GM21619 (cell line): ENCODE measurements around the gene EYA3.

Experiments used
- ATAC-seq: cut with Tn5 transposase; IDR thresholded peaks from one replicate; pipeline ENCODE4 v1.9.1; 2021; ENCODE audit not compliant: unreplicated experiment

The EYA3 gene

GRCh38 chr1:28073867-28074266, 14.5 kb downstream of the EYA3 start:
- ATAC-seq, result no peak

GRCh38 chr1:28071813-28072212, 16.6 kb downstream of the EYA3 start:
- no peak for ATAC-seq

- ATAC-seq, result no peak
Observed at GRCh38 chr1:28070725-28071593, 17.5 kb downstream of the EYA3 start.

GRCh38 chr1:28067523-28068090, 20.8 kb downstream of the EYA3 start:
- ATAC-seq, result no peak

GRCh38 chr1:28066393-28067154, 21.8 kb downstream of the EYA3 start:
- ATAC-seq, result no peak

- ATAC-seq, result no peak
Observed at GRCh38 chr1:28064064-28064463, 24.3 kb downstream of the EYA3 start.

GRCh38 chr1:28062806-28063205, 25.6 kb downstream of the EYA3 start:
- no peak for ATAC-seq

- no peak for ATAC-seq
Observed at GRCh38 chr1:28058971-28059878, 29.2 kb downstream of the EYA3 start.

GRCh38 chr1:28058168-28058567, 30.2 kb downstream of the EYA3 start:
- ATAC-seq, result no peak

GRCh38 chr1:28056129-28056925, 32.1 kb downstream of the EYA3 start:
- ATAC-seq, result no peak

GRCh38 chr1:28050776-28051175, 37.6 kb downstream of the EYA3 start:
- ATAC-seq, result no peak

- ATAC-seq, result no peak
Observed at GRCh38 chr1:28046716-28047115, 41.7 kb downstream of the EYA3 start.

GRCh38 chr1:28045777-28046176, 42.6 kb downstream of the EYA3 start:
- no peak for ATAC-seq

GRCh38 chr1:28044399-28044798, 44.0 kb downstream of the EYA3 start:
- ATAC-seq, result no peak

- no peak for ATAC-seq
Observed at GRCh38 chr1:28039341-28039740, 49.1 kb downstream of the EYA3 start.

- ATAC-seq, result no peak
Observed at GRCh38 chr1:28037946-28038345, 50.5 kb downstream of the EYA3 start.

GRCh38 chr1:28037206-28037605, 51.2 kb downstream of the EYA3 start:
- ATAC-seq, result no peak

- no peak for ATAC-seq
Observed at GRCh38 chr1:28036431-28036830, 52.0 kb downstream of the EYA3 start.

- no peak for ATAC-seq
Observed at GRCh38 chr1:28035420-28035819, 53.0 kb downstream of the EYA3 start.

- no peak for ATAC-seq
Observed at GRCh38 chr1:28032281-28032680, 56.1 kb downstream of the EYA3 start.
